ENCODE measurements around the gene TPCN2. TPM values are rescaled to one million over a fixed set of nuclear protein-coding genes. Genes with fewer than 3 reads are reported as not detected.

Gene TPCN2
- total and polyA plus RNA-seq, 2 of the 8 experiments (the other 6 are each of a cell fraction or from before 2014, with no cell fraction given): 9.7 to 18.6 TPM

GRCh38 chr11:69162505-69162904 lies 113.8 kb downstream of the TPCN2 start:
- Histone ChIP-seq H2BK15ac (ENCODE audit: low read length) (no peak overlapping the region), H2BK5ac (ENCODE audit: low read depth, low read length) (no peak overlapping the region), H2BK20ac (ENCODE audit: low read length) (no peak overlapping the region), H4K8ac (ENCODE audit: extremely low read depth, insufficient read depth, low read length) (no peak overlapping the region), H3K27ac (ENCODE audit: low read depth, low read length) (no peak overlapping the region), H3K27me3 (replicated peaks in 1 of 4; ENCODE audit: control insufficient read depth in 3 of 4, extremely low read depth in 1 of 4, insufficient read depth in 3 of 4, low read length in 3 of 4) (no peaks in the 10 kb centered on the region), H3K9ac (replicated peaks in 1 of 4; ENCODE audit: extremely low read depth in 1 of 4, low read depth in 3 of 4, low read length in 3 of 4) (no peak overlapping the region), H3K4me2 (ENCODE audit: insufficient read depth in 1 of 2, low read depth in 2 of 2, low read length in 2 of 2) (no peak overlapping the region), H2AK5ac (ENCODE audit: low read depth, low read length) (no peak overlapping the region), H3K4me3 (ENCODE audit: extremely low read depth in 1 of 4, insufficient read depth in 2 of 4, low read depth in 3 of 4, low read length in 4 of 4) (no peak overlapping the region), H3K23me2 (ENCODE audit: low read depth, low read length) (no peaks in the 10 kb centered on the region), H4K5ac (ENCODE audit: insufficient read length, low read depth, low read length) (no peak overlapping the region), H3K79me2 (ENCODE audit: control insufficient read depth in 1 of 2, insufficient read depth in 2 of 2, low read length in 2 of 2) (no peaks in the 10 kb centered on the region), H3K56ac (replicated peaks; ENCODE audit: insufficient read length, low read depth, low read length) (no peak overlapping the region), H2BK120ac (replicated peaks; ENCODE audit: low read depth, low read length) (no peak overlapping the region), H3K18ac (ENCODE audit: extremely low read depth, low read length) (no peak overlapping the region), H2BK12ac (ENCODE audit: low read depth, low read length) (no peak overlapping the region), H3K4me1 (replicated peaks in 1 of 4; ENCODE audit: control insufficient read depth in 3 of 4, insufficient read depth in 4 of 4, low read length in 3 of 4) (peaks cover 0 to 7% (median 1%) of the 10 kb centered on the region in 4 experiments; a peak in 3 of 7 replicates), H3K14ac (ENCODE audit: insufficient read length) (no peak overlapping the region), H2AFZ (ENCODE audit: low read length) (no peak overlapping the region), H3K9me3 (ENCODE audit: insufficient read depth in 2 of 2, low read depth in 1 of 2, low read length in 1 of 2) (peaks cover 0 to 3% of the 10 kb centered on the region in 2 experiments; a peak in 1 of 4 replicates), H3K23ac (ENCODE audit: insufficient read length) (no peak overlapping the region), H4K91ac (replicated peaks; ENCODE audit: insufficient read length, low read length) (no peak overlapping the region), H3K4ac (replicated peaks; ENCODE audit: insufficient read length, low read depth, low read length) (no peak overlapping the region), H3K36me3 (ENCODE audit: control insufficient read depth in 2 of 4, insufficient read depth in 4 of 4, low read length in 3 of 4) (no peaks in the 10 kb centered on the region), H3K79me1 (ENCODE audit: low read depth, low read length) (no peaks in the 10 kb centered on the region), H4K20me1 (replicated peaks in 1 of 2; ENCODE audit: control insufficient read depth in 1 of 2, insufficient read depth in 2 of 2, low read length in 2 of 2) (no peaks in the 10 kb centered on the region)
- CTCF ChIA-PET (ENCODE audit: partially characterized antibody): no interaction called here
- no peak for DNase-seq (ENCODE audit: low read depth in 1 of 2, low spot score in 2 of 2)
- POLR2A ChIA-PET (ENCODE audit: partially characterized antibody): no interaction called here
- no peak for FAIRE-seq
- TF ChIP-seq TAF1 (IDR thresholded peaks at IDR 0.05; ENCODE audit: low read depth, low read length) (no peak), NRF1 (IDR thresholded peaks at IDR 0.05; ENCODE audit: low read depth, low read length) (no peak), SIN3A (conservative IDR thresholded peaks at IDR 0.05 in 1 of 2, IDR thresholded peaks at IDR 0.05 in 1 of 2; ENCODE audit: low read depth in 1 of 2, low read length in 2 of 2) (no peak), SAP30 (IDR thresholded peaks at IDR 0.05; ENCODE audit: insufficient read depth, insufficient replicate concordance, low read length) (no peak), RNF2 (IDR thresholded peaks at IDR 0.05; ENCODE audit: borderline replicate concordance, low read depth, low read length, missing control alignments, poor library complexity, severe bottlenecking) (no peak), CBX8 (IDR thresholded peaks at IDR 0.05; ENCODE audit: borderline replicate concordance, low read depth, low read length) (no peak), CTBP2 (IDR thresholded peaks at IDR 0.05; ENCODE audit: borderline replicate concordance, insufficient read depth, insufficient read length, low read length) (no peak), POLR2A (IDR thresholded peaks at IDR 0.05; ENCODE audit: control extremely low read depth in 1 of 2, low read depth in 2 of 2, low read length in 2 of 2) (no peak), EP300 (IDR thresholded peaks at IDR 0.05; ENCODE audit: borderline replicate concordance in 1 of 2, low read depth in 2 of 2, low read length in 2 of 2) (no peak), JUN (IDR thresholded peaks at IDR 0.05; ENCODE audit: low read depth, low read length) (no peak), TCF12 (IDR thresholded peaks at IDR 0.05; ENCODE audit: low read depth, low read length) (no peak), TEAD4 (IDR thresholded peaks at IDR 0.05; ENCODE audit: low read depth, low read length) (no peak), HDAC6 (IDR thresholded peaks at IDR 0.05; ENCODE audit: low read depth, low read length) (no peak), SP4 (IDR thresholded peaks at IDR 0.05; ENCODE audit: low read length) (no peak), SP1 (IDR thresholded peaks at IDR 0.05; ENCODE audit: low read depth, low read length) (no peak)
